Measurements from ENCODE around the gene RTN4RL1. TPM values are rescaled to one million over a fixed set of nuclear protein-coding genes. Genes with fewer than 3 reads are reported as not detected.
"Not testable (repeated sequence)": the region's sequence is repeated elsewhere in the genome, so short reads cannot be mapped to it uniquely, and the experiment has no call there.

Gene RTN4RL1
- total and polyA plus RNA-seq, 7 donors, result under 0.01 to 0.71 (median 0.48) TPM; not detected in 1

DNA sequence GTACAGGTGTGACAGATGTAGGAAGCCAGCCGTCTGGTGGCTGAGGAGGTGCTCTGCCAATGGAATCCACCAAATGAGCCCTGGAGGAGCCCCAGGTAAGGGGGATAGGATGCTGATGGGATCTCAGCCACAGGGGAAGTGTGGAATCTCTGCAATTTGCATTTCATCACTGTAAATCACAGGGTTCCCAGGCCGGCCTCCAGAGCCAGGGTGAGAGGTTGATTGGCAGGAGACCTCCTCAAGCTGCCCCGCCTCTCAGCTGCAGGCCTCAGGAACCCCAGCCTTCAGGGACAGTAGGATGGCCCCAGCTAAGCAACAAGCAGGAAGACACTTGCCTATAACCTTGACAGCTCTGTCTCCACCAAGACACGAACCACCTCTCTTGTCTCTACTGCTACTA, 39.4 kb downstream of the RTN4RL1 start:
- 84 to 88% methylated on average over 4 of the region's 4 CpGs for WGBS, 2 donors
- intact Hi-C loops (cut with DNase I), result no loop called here

DNA sequence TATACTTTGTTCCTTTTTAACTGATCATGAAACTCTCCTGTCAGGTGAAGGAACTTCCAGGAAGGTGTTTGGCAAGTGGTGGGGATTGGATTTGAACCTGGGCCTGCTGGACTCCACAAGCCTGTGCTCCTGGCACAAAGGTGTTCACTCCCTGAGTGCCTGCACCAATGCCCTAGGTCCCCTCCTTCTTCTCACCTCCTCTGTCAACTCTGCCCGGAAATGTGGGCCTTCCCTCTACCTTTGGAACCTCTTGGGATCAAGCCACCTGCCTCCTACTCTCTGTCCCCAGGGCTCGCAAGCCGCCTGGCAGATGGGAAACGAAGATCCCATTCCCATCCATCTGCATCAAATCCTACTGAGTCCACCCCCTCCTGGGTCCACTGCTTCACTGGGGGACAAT, 40.0 kb downstream of the RTN4RL1 start:
- Histone ChIP-seq H3K4me1 (no peaks in the 10 kb centered on the region), H3K4me3 (no peak overlapping the region), H3K27ac (no peak overlapping the region), H3K9me3 (no peaks in the 10 kb centered on the region), H3K36me3 (no peaks in the 10 kb centered on the region), H3K27me3 (peaks cover 0 to 4% (median 0%) of the 10 kb centered on the region in 3 donors)
- intact Hi-C loops (cut with DNase I), result no loop called here
- no peak for DNase-seq
- TF ChIP-seq EP300 (IDR thresholded peaks at IDR 0.05), result no peak
- TF ChIP-seq, protein P1, sequence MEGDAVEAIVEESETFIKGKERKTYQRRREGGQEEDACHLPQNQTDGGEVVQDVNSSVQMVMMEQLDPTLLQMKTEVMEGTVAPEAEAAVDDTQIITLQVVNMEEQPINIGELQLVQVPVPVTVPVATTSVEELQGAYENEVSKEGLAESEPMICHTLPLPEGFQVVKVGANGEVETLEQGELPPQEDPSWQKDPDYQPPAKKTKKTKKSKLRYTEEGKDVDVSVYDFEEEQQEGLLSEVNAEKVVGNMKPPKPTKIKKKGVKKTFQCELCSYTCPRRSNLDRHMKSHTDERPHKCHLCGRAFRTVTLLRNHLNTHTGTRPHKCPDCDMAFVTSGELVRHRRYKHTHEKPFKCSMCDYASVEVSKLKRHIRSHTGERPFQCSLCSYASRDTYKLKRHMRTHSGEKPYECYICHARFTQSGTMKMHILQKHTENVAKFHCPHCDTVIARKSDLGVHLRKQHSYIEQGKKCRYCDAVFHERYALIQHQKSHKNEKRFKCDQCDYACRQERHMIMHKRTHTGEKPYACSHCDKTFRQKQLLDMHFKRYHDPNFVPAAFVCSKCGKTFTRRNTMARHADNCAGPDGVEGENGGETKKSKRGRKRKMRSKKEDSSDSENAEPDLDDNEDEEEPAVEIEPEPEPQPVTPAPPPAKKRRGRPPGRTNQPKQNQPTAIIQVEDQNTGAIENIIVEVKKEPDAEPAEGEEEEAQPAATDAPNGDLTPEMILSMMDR (IDR thresholded peaks at IDR 0.05), result no peak
- no peak for TF ChIP-seq POLR2AphosphoS5 (IDR thresholded peaks at IDR 0.05)
- no peak for TF ChIP-seq POLR2A (IDR thresholded peaks at IDR 0.05)
- WGBS, 2 donors, result 88 to 90% methylated on average over 4 of the region's 4 CpGs

More for the DNA sequence above, 39.4 kb downstream of the RTN4RL1 start:
- Histone ChIP-seq H3K27me3 (peaks cover 0 to 4% (median 0%) of the 10 kb centered on the region in 3 donors), H3K27ac (no peak overlapping the region), H3K4me1 (no peaks in the 10 kb centered on the region), H3K9me3 (no peaks in the 10 kb centered on the region), H3K36me3 (no peaks in the 10 kb centered on the region), H3K4me3 (no peak overlapping the region)
- DNase-seq, result no peak
- TF ChIP-seq EP300 (IDR thresholded peaks at IDR 0.05) (no peak), POLR2AphosphoS5 (IDR thresholded peaks at IDR 0.05) (no peak), POLR2A (IDR thresholded peaks at IDR 0.05) (no peak)

DNA sequence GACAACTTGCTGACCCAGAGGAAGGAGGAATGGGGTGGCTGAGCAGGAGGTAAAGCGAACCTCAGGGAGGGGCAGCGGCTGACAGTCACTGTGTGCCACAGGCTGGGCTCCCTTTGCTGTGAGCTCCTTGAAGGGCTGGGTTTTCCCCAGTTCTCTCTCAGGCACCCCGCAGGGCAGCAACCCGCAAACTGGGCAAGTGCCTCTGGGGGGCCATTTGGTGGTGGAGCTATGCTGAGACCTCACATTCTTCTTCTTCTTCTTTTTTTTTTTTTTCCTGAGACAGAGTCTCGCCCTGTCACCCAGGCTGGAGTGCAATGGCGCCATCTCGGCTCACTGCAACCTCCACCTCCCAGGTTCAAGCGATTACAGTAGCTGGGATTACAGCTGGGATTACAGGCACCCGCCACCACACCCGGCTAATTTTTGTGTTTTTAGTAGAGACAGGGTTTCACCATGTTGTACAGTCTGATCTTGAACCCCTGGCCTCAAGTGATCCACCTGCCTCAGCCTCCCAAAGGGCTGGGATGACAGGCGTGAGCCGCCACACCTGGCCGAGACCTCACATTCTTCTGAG, 42.3 kb downstream of the RTN4RL1 start:
- H3K9me3 ChIP-seq; DNase-seq; H3K36me3 ChIP-seq; intact Hi-C loops (cut with DNase I); H3K27ac ChIP-seq; H3K4me1 ChIP-seq; H3K4me3 ChIP-seq: not testable (repeated sequence)
- peaks cover 0 to 10% (median 4%) of the 10 kb centered on the region in 3 donors for H3K27me3 ChIP-seq
- 80 to 84% methylated on average over 13 of the region's 13 CpGs for WGBS, 2 donors

DNA sequence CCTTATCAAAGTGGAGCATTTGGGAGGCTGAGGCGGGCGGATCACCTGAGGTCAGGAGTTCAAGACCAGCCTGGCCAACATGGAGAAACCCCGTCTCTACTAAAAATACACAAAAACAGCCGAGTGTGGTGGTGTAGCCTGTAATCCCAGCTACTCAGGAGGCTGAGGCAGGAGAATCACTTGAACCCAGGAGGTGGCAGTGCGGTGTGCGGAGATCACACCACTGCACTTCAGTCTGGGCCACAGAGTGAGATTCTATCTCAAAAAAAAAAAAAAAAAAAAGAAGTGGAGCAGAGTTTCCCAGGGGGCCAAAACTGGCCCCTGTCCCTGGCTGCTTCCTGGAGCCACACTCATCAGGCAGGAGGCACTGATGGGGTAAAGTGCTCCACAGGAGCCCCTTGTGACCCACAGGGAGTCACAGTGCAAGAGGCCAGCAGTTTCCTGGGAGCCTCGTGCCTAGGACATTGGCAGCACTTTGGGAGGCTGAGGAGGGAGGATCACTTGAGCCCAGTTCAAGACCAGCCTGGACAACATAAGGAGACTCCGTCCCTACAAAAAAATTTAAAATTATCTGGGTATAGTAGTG, 44.4 kb downstream of the RTN4RL1 start:
- peaks cover 0 to 9% (median 8%) of the 10 kb centered on the region in 4 donors for H3K4me1 ChIP-seq
- no peak overlapping the region for H3K4me3 ChIP-seq
- H3K36me3 ChIP-seq, result no peaks in the 10 kb centered on the region
- no peak for DNase-seq
- TF ChIP-seq POLR2A (IDR thresholded peaks at IDR 0.05), result no peak
- TF ChIP-seq POLR2AphosphoS5 (IDR thresholded peaks at IDR 0.05), result no peak
- TF ChIP-seq EP300 (IDR thresholded peaks at IDR 0.05), result no peak
- TF ChIP-seq, protein P1 (IDR thresholded peaks at IDR 0.05), result no peak
- 88 to 90% methylated on average over 8 of the region's 8 CpGs for WGBS, 2 donors
- peaks cover 6 to 32% (median 24%) of the 10 kb centered on the region in 3 donors for H3K27me3 ChIP-seq
- H3K27ac ChIP-seq, result no peak overlapping the region
- intact Hi-C loops (cut with DNase I), result no loop called here
- H3K9me3 ChIP-seq, result no peaks in the 10 kb centered on the region

DNA sequence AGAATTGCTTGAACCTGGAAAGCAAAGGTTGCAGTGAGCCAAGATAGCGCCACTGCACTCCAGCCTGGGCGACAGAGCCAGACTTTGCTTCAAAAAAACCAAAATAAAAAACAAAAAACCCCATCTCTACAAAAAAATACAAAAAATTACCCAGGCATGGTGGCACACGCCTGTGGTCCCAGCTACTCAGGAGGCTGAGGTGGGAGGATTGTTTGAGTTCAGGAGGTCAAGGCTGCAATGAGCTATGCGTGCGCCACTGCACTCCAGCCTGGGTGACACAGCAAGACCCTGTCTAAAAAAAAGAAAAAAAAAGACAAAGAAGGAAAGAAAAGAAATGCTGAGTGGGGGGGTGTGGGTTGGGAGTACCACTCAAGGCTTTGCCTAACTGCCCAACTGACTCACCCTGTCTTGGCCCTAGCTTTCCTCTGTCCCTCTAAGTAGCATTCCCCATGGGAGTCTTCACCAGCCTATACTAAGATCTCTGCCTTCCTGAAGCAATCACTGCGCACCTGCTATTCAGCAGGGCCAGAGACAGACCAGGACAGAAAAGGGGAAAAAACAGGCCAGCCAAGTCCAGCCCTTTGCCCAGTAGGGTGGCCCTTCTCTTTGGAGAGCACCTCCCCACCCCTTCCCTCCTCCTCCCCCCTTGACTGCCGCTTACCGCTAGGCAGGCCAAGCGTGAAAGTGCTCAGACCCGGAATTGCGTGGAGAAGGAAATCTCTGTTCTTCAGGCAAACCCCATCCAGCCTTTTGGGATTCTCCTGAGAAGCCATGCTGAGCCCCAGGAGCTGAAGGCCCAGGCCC, 45.8 kb downstream of the RTN4RL1 start:
- 79 to 91% methylated on average over 11 of the region's 11 CpGs for WGBS, 2 donors
- Histone ChIP-seq H3K4me1 (peaks cover 0 to 9% (median 8%) of the 10 kb centered on the region in 4 donors), H3K9me3 (no peaks in the 10 kb centered on the region), H3K4me3 (no peak overlapping the region), H3K27me3 (peaks cover 6 to 45% (median 24%) of the 10 kb centered on the region in 3 donors), H3K36me3 (no peaks in the 10 kb centered on the region), H3K27ac (no peak overlapping the region)
- TF ChIP-seq, protein P1 (IDR thresholded peaks at IDR 0.05), result no peak
- TF ChIP-seq POLR2AphosphoS5 (IDR thresholded peaks at IDR 0.05), result no peak
- TF ChIP-seq EP300 (IDR thresholded peaks at IDR 0.05), result no peak
- no peak for TF ChIP-seq POLR2A (IDR thresholded peaks at IDR 0.05)
- intact Hi-C loops (cut with DNase I), result no loop called here
- DNase-seq, result no peak
